GM20431 (cell line): Measurements from ENCODE around the gene TMEM229B.
"Not testable (repeated sequence)": the region's sequence is repeated elsewhere in the genome, so short reads cannot be mapped to it uniquely, and the experiment has no call there.

Source experiments
- in situ Hi-C: fragments of 300-500 bp; cut with MseI, MboI; formaldehyde crosslinking; loops from one replicate; pipeline ENCODE4 v1.15.0; 2020; ENCODE audit warnings: low sequenced_read_pairs; ENCODE audit not compliant: unreplicated experiment

Gene TMEM229B

GRCh38 chr14:67461341-67461985 lies 27.1 kb downstream of the TMEM229B start:
- in situ Hi-C loops: no loop called here

- in situ Hi-C loops: no loop called here
Measured at GRCh38 chr14:67459336-67459735, 29.2 kb downstream of the TMEM229B start.

GRCh38 chr14:67457782-67458181 lies 30.7 kb downstream of the TMEM229B start:
- in situ Hi-C loops: no loop called here

- in situ Hi-C loops: no loop called here
Measured at GRCh38 chr14:67456732-67457131, 31.8 kb downstream of the TMEM229B start.

GRCh38 chr14:67453575-67454300 lies 34.8 kb downstream of the TMEM229B start:
- in situ Hi-C loops: no loop called here

- in situ Hi-C loops: not testable (repeated sequence)
Measured at GRCh38 chr14:67451667-67452066, 36.9 kb downstream of the TMEM229B start.

- in situ Hi-C loops: no loop called here
Measured at GRCh38 chr14:67449096-67449495, 39.4 kb downstream of the TMEM229B start.

- in situ Hi-C loops: no loop called here
Measured at GRCh38 chr14:67447033-67447381, 41.5 kb downstream of the TMEM229B start.

GRCh38 chr14:67446371-67447032 lies 42.0 kb downstream of the TMEM229B start:
- in situ Hi-C loops: no loop called here

- in situ Hi-C loops: no loop called here
Measured at GRCh38 chr14:67444395-67444794, 44.1 kb downstream of the TMEM229B start.

GRCh38 chr14:67442139-67442906 lies 46.2 kb downstream of the TMEM229B start:
- in situ Hi-C loops: no loop called here

GRCh38 chr14:67441672-67442071 lies 46.8 kb downstream of the TMEM229B start:
- in situ Hi-C loops: no loop called here

GRCh38 chr14:67441256-67441655 lies 47.3 kb downstream of the TMEM229B start:
- in situ Hi-C loops: no loop called here

GRCh38 chr14:67440513-67440912 lies 48.0 kb downstream of the TMEM229B start:
- in situ Hi-C loops: no loop called here

GRCh38 chr14:67438969-67439368 lies 49.6 kb downstream of the TMEM229B start:
- in situ Hi-C loops: no loop called here

GRCh38 chr14:67436006-67436866 lies 52.3 kb downstream of the TMEM229B start:
- in situ Hi-C loops: no loop called here

- in situ Hi-C loops: no loop called here
Measured at GRCh38 chr14:67435603-67436002, 52.9 kb downstream of the TMEM229B start.

GRCh38 chr14:67432050-67432564 lies 56.4 kb downstream of the TMEM229B start:
- in situ Hi-C loops: no loop called here

- in situ Hi-C loops: loop anchor here (10.0 kb wide), 1 partner anchor 145 kb away; no protein-coding TSS in a partner anchor
Measured at GRCh38 chr14:67429510-67430205, 58.9 kb downstream of the TMEM229B start.
